Measurements from ENCODE around the gene PTPRB. TPM values are rescaled to one million over a fixed set of nuclear protein-coding genes. Genes with fewer than 3 reads are reported as not detected.

Gene PTPRB
- total RNA-seq, 1 experiment from 2014 or later = 0.17 TPM

GRCh38 chr12:70603044-70603443 lies 34.2 kb downstream of the PTPRB start:
- BruUV-seq (replicated peaks) = no TSS peak
- Histone ChIP-seq H3K4me3 (replicated peaks in 1 of 2; ENCODE audit: low read depth in 1 of 2, low read length in 2 of 2) (no peak overlapping the region), H3K27me3 (ENCODE audit: insufficient read depth, low read length) (0 out of 2 replicates have a peak, but pooled peaks cover 3% of the 10 kb centered on the region), H3K9ac (ENCODE audit: low read length) (no peak overlapping the region), H3K36me3 (ENCODE audit: control insufficient read depth in 1 of 2, insufficient read depth in 2 of 2, low read length in 2 of 2) (no peaks in the 10 kb centered on the region), H3K27ac (ENCODE audit: low read depth, low read length) (no peak overlapping the region), H3K79me2 (ENCODE audit: insufficient read depth, low read length) (no peaks in the 10 kb centered on the region), H3K4me1 (ENCODE audit: control insufficient read depth in 1 of 2, insufficient read depth in 2 of 2, low read length in 2 of 2) (peaks cover 0 to 11% of the 10 kb centered on the region in 2 experiments; a peak in 2 of 4 replicates), H3K9me2 (ENCODE audit: insufficient read depth) (no peaks in the 10 kb centered on the region), H3K9me3 (ENCODE audit: control insufficient read depth in 1 of 2, insufficient read depth in 1 of 2, low read depth in 1 of 2, low read length in 2 of 2) (no peaks in the 10 kb centered on the region), H3K4me2 (ENCODE audit: low read length) (no peak overlapping the region), H4K20me1 (ENCODE audit: insufficient read depth) (no peaks in the 10 kb centered on the region), H2AFZ (ENCODE audit: low read depth, low read length, poor library complexity, severe bottlenecking) (no peak overlapping the region)
- TF ChIP-seq SIN3A (IDR thresholded peaks at IDR 0.05; ENCODE audit: low read depth) (no peak), CEBPB (IDR thresholded peaks at IDR 0.05; ENCODE audit: low read depth) (no peak), POLR2AphosphoS5 (IDR thresholded peaks at IDR 0.05; ENCODE audit: low read depth, low read length) (no peak), ELF1 (IDR thresholded peaks at IDR 0.05; ENCODE audit: borderline replicate concordance, low read depth) (no peak)
- TF ChIP-seq, protein P1, sequence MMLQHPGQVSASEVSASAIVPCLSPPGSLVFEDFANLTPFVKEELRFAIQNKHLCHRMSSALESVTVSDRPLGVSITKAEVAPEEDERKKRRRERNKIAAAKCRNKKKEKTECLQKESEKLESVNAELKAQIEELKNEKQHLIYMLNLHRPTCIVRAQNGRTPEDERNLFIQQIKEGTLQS (IDR thresholded peaks at IDR 0.05) = no peak
- POLR2A ChIA-PET = no interaction called here
- RAD21 ChIA-PET (ENCODE audit: low non-redundant PET in 1 of 2, low total read pairs in 2 of 2, uncharacterized antibody in 2 of 2, unreplicated experiment in 2 of 2) = no interaction called here
- intact Hi-C loops (cut with micrococcal nuclease) = no loop called here
- ATAC-seq = no peak
- CTCF ChIA-PET = no interaction called here
- no peak for DNase-seq (ENCODE audit: low read depth, low spot score)

DNA sequence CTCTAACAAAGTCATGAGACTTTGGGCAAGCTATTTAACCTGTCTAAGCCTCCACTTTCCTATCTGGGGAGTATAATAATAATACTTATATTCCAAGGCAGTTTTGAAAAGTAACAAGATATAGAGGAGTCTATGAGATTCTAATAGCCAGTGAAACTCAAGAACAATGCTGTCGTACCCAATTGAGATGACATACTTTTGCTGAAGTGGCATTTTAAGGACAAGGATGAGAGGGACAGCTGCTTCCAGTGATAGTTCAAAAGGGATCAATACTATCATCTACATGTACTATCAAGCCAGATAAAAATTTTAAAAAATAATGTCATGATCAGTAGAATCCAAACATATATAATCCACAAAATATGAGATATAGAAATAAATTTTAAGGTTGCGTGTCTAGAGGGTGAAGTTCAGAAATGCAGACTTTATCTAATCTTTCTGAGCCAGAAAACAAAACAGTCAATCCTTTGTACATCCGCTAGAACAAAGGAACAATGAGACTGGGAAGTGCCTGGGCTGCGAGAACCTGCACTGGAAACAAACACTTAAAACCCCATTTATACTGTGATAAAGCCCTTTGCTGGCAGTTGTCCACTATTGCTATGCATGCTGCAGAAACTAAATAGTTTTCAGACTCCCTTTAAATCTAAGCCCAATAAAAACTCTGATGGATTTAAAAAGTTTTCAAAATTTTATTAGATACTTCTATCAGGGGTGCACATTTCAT lies 38.6 kb downstream of the PTPRB start:
- Histone ChIP-seq H3K9ac (ENCODE audit: low read length) (no peak overlapping the region), H3K4me2 (ENCODE audit: low read length) (no peak overlapping the region), H2AFZ (ENCODE audit: low read depth, low read length, poor library complexity, severe bottlenecking) (no peak overlapping the region), H3K79me2 (ENCODE audit: insufficient read depth, low read length) (no peaks in the 10 kb centered on the region), H3K27me3 (ENCODE audit: insufficient read depth, low read length) (no peaks in the 10 kb centered on the region), H3K36me3 (ENCODE audit: control insufficient read depth in 1 of 2, insufficient read depth in 2 of 2, low read length in 2 of 2) (no peaks in the 10 kb centered on the region), H3K27ac (ENCODE audit: low read depth, low read length) (no peak overlapping the region), H3K9me3 (ENCODE audit: control insufficient read depth in 1 of 2, insufficient read depth in 1 of 2, low read depth in 1 of 2, low read length in 2 of 2) (no peaks in the 10 kb centered on the region), H3K9me2 (ENCODE audit: insufficient read depth) (no peaks in the 10 kb centered on the region), H4K20me1 (ENCODE audit: insufficient read depth) (no peaks in the 10 kb centered on the region), H3K4me1 (ENCODE audit: control insufficient read depth in 1 of 2, insufficient read depth in 2 of 2, low read length in 2 of 2) (0 out of 4 replicates have a peak, but pooled peaks cover 0 to 5% of the 10 kb centered on the region in 2 experiments), H3K4me3 (replicated peaks in 1 of 2; ENCODE audit: low read depth in 1 of 2, low read length in 2 of 2) (no peak overlapping the region)
- ChIA-PET POLR2A (no interaction called here), RAD21 (ENCODE audit: low non-redundant PET in 1 of 2, low total read pairs in 2 of 2, uncharacterized antibody in 2 of 2, unreplicated experiment in 2 of 2) (no interaction called here), CTCF (no interaction called here)
- no peak for DNase-seq (ENCODE audit: low read depth, low spot score)
- no peak for ATAC-seq
- BruUV-seq (replicated peaks) = no TSS peak
- intact Hi-C loops (cut with micrococcal nuclease) = loop anchor here (10.0 kb wide), 1 partner anchor 246 kb away; no protein-coding TSS in a partner anchor
- TF ChIP-seq CEBPB (IDR thresholded peaks at IDR 0.05; ENCODE audit: low read depth) = no peak
- TF ChIP-seq, protein P1 (IDR thresholded peaks at IDR 0.05) = no peak
- no peak for TF ChIP-seq SRF (IDR thresholded peaks at IDR 0.05; ENCODE audit: low read depth)
- no peak for TF ChIP-seq ZFX (IDR thresholded peaks at IDR 0.05)
- TF ChIP-seq, protein P2, sequence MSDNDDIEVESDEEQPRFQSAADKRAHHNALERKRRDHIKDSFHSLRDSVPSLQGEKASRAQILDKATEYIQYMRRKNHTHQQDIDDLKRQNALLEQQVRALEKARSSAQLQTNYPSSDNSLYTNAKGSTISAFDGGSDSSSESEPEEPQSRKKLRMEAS (IDR thresholded peaks at IDR 0.05) = no peak
- TF ChIP-seq RAD21 (IDR thresholded peaks at IDR 0.05; ENCODE audit: low read depth) = no peak
- TF ChIP-seq ZBTB33 (IDR thresholded peaks at IDR 0.05; ENCODE audit: extremely low read depth, insufficient replicate concordance, low read length) = no peak
- TF ChIP-seq SP1 (IDR thresholded peaks at IDR 0.05; ENCODE audit: low read depth) = no peak
- TF ChIP-seq TCF7L2 (IDR thresholded peaks at IDR 0.05; ENCODE audit: borderline replicate concordance, extremely low read depth, insufficient read depth, insufficient read length) = no peak
- TF ChIP-seq POLR2AphosphoS5 (IDR thresholded peaks at IDR 0.05; ENCODE audit: low read depth, low read length) = no peak
- TF ChIP-seq REST (IDR thresholded peaks at IDR 0.05; ENCODE audit: low read depth) = no peak
